HAP-1 (cell line): ENCODE measurements around the gene GCDH.
A peak's percentile ranks its signal among the peaks of the same experiment; 100 is the strongest.

Source experiments
- DNase-seq, 2 experiments: peaks; one replicate each; pipeline ENCODE4 v3.0.0-alpha.2; 2016 to 2020; ENCODE audit warnings: low spot score in 2 of 2
- H3K27me3 ChIP-seq: fragments of 250-450 bp; sonication (Bioruptor Pico); 2 replicates; pipeline ENCODE4 v1.5.1; 2020; ENCODE audit warnings: low read depth, mild to moderate bottlenecking, moderate library complexity
- H3K36me3 ChIP-seq: fragments of 250-450 bp; sonication (Bioruptor Pico); replicated peaks from 2 replicates; pipeline ENCODE4 v1.5.1; 2020; ENCODE audit warnings: mild to moderate bottlenecking
- H3K4me1 ChIP-seq: fragments of 250-450 bp; sonication (Bioruptor Pico); 2 replicates; pipeline ENCODE4 v1.5.1; 2020; ENCODE audit warnings: mild to moderate bottlenecking
- H3K4me3 ChIP-seq: fragments of 250-450 bp; sonication (Bioruptor Pico); 2 replicates; pipeline ENCODE4 v1.5.1; 2020; ENCODE audit warnings: mild to moderate bottlenecking, moderate library complexity
- H3K9me3 ChIP-seq: fragments of 250-450 bp; sonication (Bioruptor Pico); 2 replicates; pipeline ENCODE4 v1.5.1; 2020; ENCODE audit warnings: mild to moderate bottlenecking, moderate library complexity
- in situ Hi-C: fragments of 300-500 bp; cut with MboI; formaldehyde crosslinking; loops from 3 replicates; pipeline ENCODE4 v1.14.3; 2020; ENCODE audit warnings: low sequenced_read_pairs, inconsistent platforms, mixed read lengths

The GCDH gene

DNA sequence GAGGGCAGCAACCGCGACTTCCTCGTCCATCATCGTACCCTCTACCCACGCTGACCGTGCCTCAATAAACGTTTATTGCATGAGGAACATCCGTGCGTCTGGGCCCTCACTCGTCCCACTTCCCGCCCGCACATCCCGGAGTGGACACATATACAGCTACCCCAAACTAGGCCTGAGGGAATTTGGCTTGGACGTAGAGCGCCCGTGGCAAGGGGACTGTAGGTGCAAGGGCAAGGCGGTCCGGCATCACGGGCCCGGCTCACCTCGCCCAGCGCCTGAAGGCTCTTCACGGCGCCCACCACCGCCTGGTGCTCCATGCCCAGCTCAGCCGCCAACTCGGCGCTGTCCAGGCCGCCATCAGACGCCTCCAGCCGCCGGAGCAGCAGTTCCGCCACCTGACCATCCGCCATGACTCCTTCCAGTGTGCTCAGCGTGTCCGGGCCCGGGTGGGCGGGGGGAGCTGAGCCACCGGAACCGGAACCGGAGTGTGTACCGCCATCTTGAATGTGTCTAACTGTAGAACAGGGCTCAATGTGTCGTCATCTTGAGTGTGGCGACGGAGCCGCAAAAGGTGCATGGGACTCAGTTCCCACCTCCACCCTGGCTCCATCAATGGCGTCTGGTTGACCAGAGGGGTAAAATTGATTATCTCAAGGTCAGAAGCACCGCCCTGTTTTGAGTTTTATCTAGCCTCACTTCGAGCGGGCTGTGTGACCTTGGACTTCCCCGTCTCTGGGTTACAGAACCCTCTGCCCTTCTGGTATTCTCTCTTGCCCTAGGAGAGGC is 42.5 kb downstream of the GCDH start, which contains the start of gene FARSA:
Gene FARSA, minus strand, starts transcription at position 425 of the 786 bp plus-strand sequence. Its CDS starts 15 bp downstream, at position 410.
- H3K27me3 ChIP-seq, result no peaks in the 10 kb centered on the region
- H3K36me3 ChIP-seq, result peaks cover 37% of the 10 kb centered on the region
- peaks cover 16% of the 10 kb centered on the region for H3K4me1 ChIP-seq
- H3K4me3 ChIP-seq, result peak within 1 kb of the TSS; percentile 100
- DNase-seq, result peak; percentile 76 to 94
- H3K9me3 ChIP-seq, result no peaks in the 10 kb centered on the region
- in situ Hi-C loops, result no loop called here

DNA sequence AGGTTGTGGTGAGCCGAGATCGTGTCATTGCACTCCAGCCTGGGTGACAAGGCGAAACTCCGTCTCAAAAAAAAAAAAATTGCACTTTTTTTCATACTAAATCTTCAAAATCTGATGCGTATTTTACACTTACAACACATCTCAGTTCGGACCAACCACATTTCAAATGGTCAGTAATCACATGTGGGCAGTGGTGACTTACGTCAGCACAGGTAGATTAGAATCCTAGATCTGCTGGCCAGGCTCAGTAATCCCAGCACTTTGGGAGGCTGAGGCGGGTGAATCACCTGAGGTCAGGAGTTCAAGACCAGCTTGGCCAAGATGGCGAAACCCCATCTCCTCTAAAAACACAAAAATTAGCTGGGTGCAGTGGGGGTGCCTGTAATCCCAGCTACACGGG is 44.1 kb downstream of the GCDH start:
- in situ Hi-C loops, result no loop called here
- Histone ChIP-seq H3K4me3 (no peak overlapping the region), H3K27me3 (no peaks in the 10 kb centered on the region), H3K4me1 (peaks cover 25% of the 10 kb centered on the region), H3K36me3 (peaks cover 38% of the 10 kb centered on the region), H3K9me3 (no peaks in the 10 kb centered on the region)
- no peak for DNase-seq

DNA sequence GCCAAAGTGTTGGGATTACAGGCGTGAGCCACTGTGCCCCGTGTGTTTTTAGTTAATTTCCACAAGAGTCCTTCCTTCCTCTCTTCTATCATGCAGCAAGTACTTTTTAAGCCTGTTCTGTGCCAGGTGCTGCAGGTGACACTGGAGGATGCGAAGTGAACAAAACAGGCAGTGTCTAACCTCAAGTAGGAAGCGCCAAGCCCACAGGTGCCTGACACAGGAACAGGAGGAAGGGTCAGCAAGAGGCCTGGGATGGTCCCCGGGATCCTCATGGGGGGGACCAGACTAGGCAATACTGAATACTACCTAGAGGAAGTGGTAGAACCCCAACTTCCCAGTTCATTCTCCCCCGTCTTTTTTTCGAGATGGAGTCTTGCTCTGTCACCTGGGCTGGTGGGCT is 45.6 kb downstream of the GCDH start:
- in situ Hi-C loops, result no loop called here
- no peak for DNase-seq
- Histone ChIP-seq H3K4me1 (peaks cover 34% of the 10 kb centered on the region), H3K36me3 (peaks cover 40% of the 10 kb centered on the region), H3K4me3 (no peak overlapping the region), H3K27me3 (no peaks in the 10 kb centered on the region), H3K9me3 (no peaks in the 10 kb centered on the region)

DNA sequence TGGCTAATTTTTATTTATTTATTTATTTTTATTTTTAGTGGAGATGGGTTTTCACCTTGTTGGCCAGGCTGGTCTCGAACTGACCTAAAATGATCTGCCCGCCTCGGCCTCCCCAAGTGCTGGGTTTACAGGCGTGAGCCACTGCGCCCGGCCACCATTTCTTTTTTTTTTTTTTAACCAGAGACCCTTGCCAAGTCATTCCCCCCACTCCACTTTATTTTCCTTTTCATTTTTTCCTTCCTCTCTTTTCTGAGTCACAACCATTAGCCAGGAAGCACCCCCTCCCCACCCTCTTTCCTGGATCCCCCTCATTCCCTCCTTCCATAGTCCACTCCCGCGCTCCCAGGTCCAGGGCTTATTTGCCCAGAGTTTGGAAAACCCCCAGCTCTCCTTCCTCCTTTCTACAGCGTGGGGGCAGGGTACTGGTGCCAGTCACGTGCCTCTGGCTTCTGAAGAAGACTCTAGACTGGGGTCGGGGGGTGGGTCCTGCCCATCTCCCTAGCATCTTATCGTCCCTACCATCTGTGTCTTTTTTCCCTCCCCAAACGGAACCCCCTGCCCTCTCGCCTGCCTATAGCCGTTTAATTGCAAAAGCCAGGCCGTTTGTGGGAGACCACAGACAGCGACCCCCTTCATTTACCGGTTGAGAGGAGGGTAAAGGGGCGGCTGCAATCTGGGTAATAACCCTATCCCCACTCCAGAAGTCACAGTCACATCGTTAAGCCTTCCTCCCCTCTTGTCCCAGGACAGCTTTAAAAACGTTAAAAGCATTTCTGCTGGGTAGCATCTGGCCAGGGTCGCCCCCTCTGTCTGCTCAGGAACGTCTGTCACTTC is 46.4 kb downstream of the GCDH start:
- H3K9me3 ChIP-seq, result no peaks in the 10 kb centered on the region

DNA sequence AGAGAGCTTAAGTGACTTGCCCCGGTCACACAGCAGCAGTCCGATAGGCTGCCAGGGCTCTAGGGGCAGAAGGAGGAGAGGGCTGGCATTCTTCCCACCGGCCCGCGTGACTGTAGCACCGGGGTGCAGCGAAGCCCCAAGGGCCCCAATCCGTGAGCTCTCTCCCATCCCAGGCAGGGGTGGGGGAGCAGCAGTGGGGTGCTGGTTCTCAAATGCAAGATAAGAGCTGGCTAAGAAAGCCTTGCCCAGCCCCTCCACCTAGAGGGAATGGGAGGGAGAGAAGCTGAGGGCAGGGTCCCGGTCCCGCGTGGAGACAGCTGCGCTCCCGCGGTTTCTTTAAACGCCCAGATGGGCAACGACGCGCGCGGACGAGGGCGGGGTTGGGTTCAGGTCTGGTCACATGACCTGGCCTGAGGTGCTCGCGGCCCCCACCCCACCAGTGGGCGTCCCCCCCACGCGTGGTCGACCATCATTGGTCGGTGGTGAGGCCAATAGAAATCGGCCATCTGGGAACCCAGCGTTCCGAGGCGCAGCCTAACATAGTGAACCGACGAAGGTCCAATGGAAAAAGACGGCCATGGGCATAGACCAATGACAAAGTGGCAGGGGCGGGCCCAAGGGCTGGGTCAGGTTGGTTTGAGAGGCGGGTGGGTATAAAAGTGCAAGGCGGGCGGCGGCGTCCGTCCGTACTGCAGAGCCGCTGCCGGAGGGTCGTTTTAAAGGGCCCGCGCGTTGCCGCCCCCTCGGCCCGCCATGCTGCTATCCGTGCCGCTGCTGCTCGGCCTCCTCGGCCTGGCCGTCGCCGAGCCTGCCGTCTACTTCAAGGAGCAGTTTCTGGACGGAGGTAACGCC is 47.2 kb downstream of the GCDH start, which contains the start of gene CALR:
Gene CALR, plus strand, starts transcription at position 683 of the 852 bp plus-strand sequence. Its CDS starts 71 bp downstream, at position 754.
- DNase-seq, result peak; percentile 98 to 100
- Histone ChIP-seq H3K4me1 (peaks cover 31% of the 10 kb centered on the region), H3K4me3 (peak within 1 kb of the TSS; percentile 100), H3K27me3 (no peaks in the 10 kb centered on the region), H3K9me3 (no peaks in the 10 kb centered on the region), H3K36me3 (peaks cover 51% of the 10 kb centered on the region)
- in situ Hi-C loops, result no loop called here

More for the DNA sequence above, 46.4 kb downstream of the GCDH start:
- DNase-seq, result peak in 1 of 2 experiments; percentile 64
- Histone ChIP-seq H3K4me1 (peaks cover 31% of the 10 kb centered on the region), H3K4me3 (peak overlapping the region; percentile 100), H3K36me3 (peaks cover 45% of the 10 kb centered on the region), H3K27me3 (no peaks in the 10 kb centered on the region)
- in situ Hi-C loops, result no loop called here

DNA sequence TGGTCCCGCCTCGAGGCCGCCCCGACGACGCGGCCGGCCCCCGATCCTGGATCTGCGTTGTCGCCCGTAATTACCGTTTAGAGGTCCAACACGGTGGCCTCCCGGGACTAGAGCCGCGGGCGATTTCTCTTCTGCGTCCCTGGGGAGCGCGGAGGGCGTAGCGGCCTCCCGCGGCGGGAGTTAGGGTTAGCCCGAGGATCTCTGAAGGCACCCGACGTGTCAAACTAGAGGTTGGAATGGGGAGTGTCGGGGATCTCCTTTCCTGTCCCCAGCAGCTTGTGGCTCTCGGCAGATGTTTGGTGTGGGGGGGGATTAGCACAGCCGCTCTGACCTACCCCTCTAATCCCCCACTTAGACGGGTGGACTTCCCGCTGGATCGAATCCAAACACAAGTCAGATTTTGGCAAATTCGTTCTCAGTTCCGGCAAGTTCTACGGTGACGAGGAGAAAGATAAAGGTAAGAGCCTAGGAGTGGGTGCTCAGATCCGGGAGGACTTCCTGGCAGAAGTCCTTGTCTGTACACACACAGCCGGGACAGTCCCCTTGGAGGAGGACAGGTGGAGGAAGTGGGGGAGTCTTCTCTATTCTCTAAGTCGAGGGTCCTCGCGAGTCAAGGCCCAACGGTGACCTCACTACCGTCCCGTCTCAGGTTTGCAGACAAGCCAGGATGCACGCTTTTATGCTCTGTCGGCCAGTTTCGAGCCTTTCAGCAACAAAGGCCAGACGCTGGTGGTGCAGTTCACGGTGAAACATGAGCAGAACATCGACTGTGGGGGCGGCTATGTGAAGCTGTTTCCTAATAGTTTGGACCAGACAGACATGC is 48.0 kb downstream of the GCDH start:
- Histone ChIP-seq H3K36me3 (peaks cover 54% of the 10 kb centered on the region), H3K9me3 (no peaks in the 10 kb centered on the region), H3K4me3 (peak overlapping the region; percentile 100), H3K27me3 (no peaks in the 10 kb centered on the region), H3K4me1 (peaks cover 28% of the 10 kb centered on the region)
- DNase-seq, result peak in 1 of 2 experiments; percentile 57
- in situ Hi-C loops, result no loop called here

DNA sequence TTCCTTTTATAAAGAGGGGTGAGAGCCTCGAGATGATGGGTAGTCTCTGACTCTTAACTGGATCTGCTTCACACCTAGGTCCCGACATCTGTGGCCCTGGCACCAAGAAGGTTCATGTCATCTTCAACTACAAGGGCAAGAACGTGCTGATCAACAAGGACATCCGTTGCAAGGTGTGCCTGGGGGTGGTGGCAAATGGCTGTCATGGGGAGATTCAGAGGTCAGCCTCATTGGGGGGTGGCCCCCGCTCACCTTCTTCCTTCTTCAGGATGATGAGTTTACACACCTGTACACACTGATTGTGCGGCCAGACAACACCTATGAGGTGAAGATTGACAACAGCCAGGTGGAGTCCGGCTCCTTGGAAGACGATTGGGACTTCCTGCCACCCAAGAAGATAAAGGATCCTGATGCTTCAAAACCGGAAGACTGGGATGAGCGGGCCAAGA is 49.0 kb downstream of the GCDH start:
- H3K27me3 ChIP-seq, result no peaks in the 10 kb centered on the region
- peaks cover 64% of the 10 kb centered on the region for H3K36me3 ChIP-seq
- in situ Hi-C loops, result no loop called here
- DNase-seq, result no peak
- peaks cover 25% of the 10 kb centered on the region for H3K4me1 ChIP-seq
- H3K9me3 ChIP-seq, result no peaks in the 10 kb centered on the region
- H3K4me3 ChIP-seq, result peak overlapping the region; percentile 100

DNA sequence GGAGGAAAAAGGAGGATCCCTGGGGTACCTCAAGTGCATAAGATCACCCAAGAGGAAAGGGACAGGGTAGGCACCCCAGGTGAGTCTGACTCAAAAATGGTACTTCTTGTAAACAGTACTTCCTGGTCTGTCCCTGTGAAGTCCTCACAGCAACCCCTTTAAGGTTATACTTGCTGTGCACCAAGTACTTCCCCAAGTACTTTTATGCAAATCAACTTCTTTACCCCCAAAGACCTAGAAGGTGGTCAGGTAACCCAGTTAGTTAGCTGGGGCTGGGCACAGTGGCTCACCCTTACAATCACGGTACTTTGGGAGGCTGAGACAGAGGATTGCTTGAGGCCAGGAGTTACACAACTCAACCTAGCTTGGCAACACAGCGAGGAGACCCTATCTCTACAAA is 49.9 kb downstream of the GCDH start:
- DNase-seq, result no peak
- H3K36me3 ChIP-seq, result peaks cover 68% of the 10 kb centered on the region

DNA sequence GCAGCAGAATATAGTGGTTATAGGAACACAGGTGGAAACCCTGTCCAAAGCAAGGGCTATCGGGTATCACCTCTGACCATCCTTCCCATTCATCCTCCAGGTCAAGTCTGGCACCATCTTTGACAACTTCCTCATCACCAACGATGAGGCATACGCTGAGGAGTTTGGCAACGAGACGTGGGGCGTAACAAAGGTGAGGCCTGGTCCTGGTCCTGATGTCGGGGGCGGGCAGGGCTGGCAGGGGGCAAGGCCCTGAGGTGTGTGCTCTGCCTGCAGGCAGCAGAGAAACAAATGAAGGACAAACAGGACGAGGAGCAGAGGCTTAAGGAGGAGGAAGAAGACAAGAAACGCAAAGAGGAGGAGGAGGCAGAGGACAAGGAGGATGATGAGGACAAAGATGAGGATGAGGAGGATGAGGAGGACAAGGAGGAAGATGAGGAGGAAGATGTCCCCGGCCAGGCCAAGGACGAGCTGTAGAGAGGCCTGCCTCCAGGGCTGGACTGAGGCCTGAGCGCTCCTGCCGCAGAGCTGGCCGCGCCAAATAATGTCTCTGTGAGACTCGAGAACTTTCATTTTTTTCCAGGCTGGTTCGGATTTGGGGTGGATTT is 52.6 kb downstream of the GCDH start:
- no peaks in the 10 kb centered on the region for H3K27me3 ChIP-seq
- H3K4me1 ChIP-seq, result peaks cover 21% of the 10 kb centered on the region
- in situ Hi-C loops, result no loop called here
- DNase-seq, result no peak
- H3K9me3 ChIP-seq, result no peaks in the 10 kb centered on the region
- peaks cover 79% of the 10 kb centered on the region for H3K36me3 ChIP-seq
- H3K4me3 ChIP-seq, result no peak overlapping the region

More for the DNA sequence above, 49.9 kb downstream of the GCDH start:
- no peaks in the 10 kb centered on the region for H3K9me3 ChIP-seq
- peaks cover 25% of the 10 kb centered on the region for H3K4me1 ChIP-seq
- in situ Hi-C loops, result no loop called here
- H3K27me3 ChIP-seq, result no peaks in the 10 kb centered on the region
- H3K4me3 ChIP-seq, result no peak overlapping the region

DNA sequence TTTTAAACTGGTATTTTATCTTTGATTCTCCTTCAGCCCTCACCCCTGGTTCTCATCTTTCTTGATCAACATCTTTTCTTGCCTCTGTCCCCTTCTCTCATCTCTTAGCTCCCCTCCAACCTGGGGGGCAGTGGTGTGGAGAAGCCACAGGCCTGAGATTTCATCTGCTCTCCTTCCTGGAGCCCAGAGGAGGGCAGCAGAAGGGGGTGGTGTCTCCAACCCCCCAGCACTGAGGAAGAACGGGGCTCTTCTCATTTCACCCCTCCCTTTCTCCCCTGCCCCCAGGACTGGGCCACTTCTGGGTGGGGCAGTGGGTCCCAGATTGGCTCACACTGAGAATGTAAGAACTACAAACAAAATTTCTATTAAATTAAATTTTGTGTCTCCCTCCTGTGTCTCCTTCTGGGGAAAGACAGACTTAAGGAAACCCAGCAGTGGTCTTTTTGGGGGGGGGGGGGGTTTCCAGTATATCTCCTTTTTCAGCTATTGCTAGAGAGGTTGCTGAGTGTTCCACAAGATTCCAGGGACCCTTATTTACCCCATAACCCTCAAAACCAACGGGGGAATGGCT is 53.2 kb downstream of the GCDH start:
- DNase-seq, result no peak
- Histone ChIP-seq H3K9me3 (no peaks in the 10 kb centered on the region), H3K36me3 (peaks cover 79% of the 10 kb centered on the region), H3K4me1 (peaks cover 21% of the 10 kb centered on the region), H3K27me3 (no peaks in the 10 kb centered on the region), H3K4me3 (no peak overlapping the region)
- in situ Hi-C loops, result no loop called here

DNA sequence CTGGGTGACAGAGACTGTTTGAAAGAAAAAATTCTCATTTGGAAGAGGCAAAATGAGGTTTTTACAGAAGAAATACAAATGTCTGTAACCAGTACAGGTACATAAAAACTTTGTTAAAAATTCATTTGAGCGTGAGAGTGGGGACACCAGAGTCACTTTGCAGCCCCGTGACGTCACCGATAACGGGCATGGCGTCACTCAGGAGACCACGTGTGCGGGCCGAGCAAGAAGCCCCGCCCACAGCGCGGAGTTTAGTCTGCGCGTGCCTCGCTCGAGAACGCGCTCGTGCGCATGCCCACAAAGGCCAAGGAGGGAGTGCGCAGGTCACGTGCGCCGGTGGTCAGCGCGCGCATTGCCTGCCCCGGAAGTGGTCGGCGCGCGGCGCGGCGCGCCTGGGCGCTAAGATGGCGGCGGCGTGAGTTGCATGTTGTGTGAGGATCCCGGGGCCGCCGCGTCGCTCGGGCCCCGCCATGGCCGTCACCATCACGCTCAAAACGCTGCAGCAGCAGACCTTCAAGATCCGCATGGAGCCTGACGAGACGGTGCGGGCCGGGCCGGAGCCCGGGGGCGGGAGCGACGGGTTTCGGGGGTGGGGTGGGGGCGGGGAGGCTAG is 54.6 kb downstream of the GCDH start, which contains the start of gene RAD23A:
Gene RAD23A, plus strand, starts transcription at position 384 of the 613 bp plus-strand sequence. Its CDS starts 87 bp downstream, at position 471.
- Histone ChIP-seq H3K9me3 (no peaks in the 10 kb centered on the region), H3K27me3 (no peaks in the 10 kb centered on the region), H3K36me3 (peaks cover 79% of the 10 kb centered on the region), H3K4me3 (peak within 1 kb of the TSS; percentile 61), H3K4me1 (peaks cover 7% of the 10 kb centered on the region)
- in situ Hi-C loops, result no loop called here
- DNase-seq, result peak; percentile 93 to 98
